ENCODE measurements around the gene CLSTN2.
"Not testable (repeated sequence)": the region's sequence is repeated elsewhere in the genome, so short reads cannot be mapped to it uniquely, and the experiment has no call there.

Gene CLSTN2

DNA sequence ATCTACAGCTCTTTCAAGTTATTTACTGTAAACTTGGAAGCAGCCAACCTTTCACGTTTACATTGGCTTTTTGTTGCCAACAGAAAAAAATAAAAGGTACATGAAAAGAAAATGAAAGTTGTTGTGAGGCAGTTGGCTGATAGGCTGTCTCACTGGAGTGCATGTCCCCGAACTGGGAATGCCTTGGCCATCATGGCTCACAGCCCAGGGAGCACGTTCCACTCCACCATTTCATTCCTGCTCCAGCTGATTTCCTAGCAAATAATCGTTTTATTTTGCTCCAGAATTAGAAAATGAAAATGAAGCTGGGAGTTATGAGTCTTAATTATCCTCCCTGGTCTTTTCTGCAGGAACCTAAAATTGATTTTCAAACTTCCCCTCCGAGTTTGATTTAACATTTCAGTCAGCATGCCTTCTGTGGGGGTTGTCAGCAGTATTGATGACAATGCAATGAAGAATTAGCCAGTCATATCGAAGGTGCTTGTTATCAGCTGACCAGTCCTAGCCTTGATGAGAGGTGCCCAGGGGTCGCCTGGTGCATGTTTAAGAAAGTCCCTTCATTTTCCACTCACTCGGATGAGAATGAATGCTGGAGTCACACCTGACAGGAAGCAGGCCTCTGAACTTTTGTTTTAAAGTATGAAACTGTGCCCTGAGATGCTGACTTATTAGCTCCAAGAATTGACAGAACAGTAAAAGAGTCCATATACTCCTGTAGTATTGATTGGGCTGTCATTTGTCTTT is 449.2 kb downstream of the CLSTN2 start:
- DNase-seq (ENCODE audit: low spot score), result no peak

DNA sequence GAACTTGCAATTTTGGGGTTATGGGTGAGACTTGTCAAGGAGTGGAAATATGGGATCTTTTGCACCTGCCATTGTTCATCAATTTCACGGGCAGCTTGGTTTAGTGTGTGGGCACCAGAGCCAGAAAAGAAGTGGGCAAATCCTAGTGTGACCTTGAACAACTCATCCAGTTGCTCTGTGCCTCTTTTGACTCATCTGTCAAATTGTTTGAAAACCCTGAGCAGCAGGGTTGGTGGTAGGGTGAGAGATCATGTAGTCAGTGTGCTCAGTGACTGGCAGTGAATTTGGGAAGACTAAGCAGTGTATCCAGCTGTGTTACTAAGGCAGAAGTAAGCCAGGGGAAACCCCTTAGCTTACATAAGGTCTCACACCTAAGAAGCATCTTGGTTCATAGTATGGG is 449.9 kb downstream of the CLSTN2 start:
- no peak for DNase-seq (ENCODE audit: low spot score)

DNA sequence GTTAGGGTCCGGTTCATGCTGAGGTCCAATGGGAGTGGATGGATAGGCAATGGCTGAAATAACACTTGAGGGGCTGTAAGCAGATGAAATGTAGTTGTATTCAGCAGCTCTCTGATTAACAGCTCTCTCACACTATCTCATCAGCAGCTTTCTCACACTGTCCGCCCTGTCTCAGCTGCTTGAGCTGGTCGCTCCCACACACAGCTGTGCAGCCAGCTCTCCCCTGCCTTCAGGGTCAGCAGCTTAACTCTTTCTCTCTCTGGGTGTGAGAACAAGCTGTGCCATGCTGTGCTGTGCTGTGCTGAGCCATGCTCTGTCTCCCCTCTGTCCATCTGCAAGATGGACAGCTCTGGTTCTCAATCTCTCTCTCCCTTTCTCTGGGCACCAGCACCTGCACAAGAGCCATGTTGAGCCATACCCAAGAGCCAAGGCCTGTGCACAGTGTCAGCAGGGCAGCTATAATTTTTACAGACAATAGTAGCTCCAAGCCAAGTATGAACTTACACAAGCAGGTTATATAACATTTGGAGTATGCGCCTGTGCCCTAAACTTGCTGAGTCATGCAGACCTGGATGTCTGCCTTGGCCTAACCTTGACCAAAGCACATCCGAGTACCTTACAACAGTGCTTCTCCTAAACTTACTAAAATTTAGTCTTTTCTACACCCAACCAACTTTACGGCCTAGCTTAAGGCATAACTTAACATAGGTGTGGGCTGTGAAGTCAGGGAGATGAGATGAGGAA is 451.5 kb downstream of the CLSTN2 start:
- DNase-seq (ENCODE audit: low spot score), result no peak

DNA sequence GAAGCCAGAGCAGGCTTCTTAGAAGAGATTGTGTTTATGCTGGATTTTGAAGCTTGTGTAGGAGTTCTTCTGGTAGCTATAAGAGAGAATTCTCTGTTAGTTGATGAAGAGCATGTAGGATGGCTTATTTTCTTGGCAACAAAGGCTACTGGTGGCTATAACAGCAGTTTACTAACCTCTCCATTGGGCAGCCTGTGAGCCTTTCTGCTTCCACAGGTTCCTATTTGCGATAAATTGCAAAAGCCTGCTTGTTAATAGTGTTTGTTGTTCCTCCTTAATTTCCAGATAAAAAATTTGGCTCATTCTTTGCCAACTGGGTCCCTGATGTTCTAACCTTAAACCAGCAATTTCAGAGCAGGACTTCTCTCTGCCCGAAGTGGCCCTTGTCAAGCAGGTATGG is 452.3 kb downstream of the CLSTN2 start:
- DNase-seq (ENCODE audit: low spot score), result no peak

DNA sequence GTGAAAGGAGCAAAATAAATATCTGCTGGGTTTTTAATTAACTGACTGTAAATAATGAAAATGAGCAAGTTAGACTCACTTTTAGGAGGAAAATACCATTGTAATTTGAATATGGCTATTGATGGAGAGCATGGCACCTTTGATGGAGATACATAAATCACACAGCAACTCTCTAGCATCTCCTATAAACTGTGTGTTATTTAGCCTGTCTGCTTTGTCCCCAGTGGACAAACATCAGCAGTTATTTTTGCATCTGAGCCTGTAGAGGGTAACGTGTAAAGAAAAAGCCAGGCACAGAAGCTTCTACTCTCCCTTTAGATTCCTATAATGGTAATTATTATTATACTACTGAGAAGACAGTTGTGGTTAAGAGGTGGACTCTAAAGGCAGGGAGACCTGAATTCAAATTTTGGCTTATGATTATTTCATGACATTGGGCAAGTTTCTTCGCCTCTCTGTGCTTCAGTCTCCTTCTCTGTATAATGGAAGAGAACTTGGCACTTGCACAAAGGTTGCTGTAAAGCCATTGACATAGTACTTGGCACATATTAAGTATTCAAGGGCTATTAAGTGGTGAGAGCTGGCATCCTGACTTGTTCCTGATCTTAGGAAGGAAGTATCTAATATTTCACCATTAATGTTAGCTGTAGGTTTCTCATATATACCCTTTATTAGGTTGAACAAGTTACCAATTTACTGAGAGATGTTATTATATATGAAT is 453.4 kb downstream of the CLSTN2 start:
- DNase-seq (ENCODE audit: low spot score), result no peak

DNA sequence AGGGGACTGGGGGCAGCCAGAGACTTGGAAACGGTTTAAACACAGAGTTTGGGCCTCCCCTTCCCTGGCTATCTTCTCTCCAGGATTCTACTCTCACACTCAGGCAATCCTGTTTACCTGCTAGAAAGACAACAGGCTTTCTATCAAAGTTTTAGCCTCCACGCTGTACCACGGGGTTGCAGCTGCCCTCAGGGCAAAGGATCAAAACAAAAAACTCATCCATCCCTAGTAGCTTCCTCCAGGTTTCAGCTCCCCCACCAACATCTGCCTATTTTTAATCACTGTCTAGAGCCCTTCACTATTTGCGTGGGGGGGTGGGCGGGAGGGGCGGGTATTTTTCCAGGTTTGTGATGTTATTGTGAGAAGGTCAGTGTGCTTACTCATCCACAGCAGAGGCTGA is 456.1 kb downstream of the CLSTN2 start:
- no peak for DNase-seq (ENCODE audit: low spot score)

DNA sequence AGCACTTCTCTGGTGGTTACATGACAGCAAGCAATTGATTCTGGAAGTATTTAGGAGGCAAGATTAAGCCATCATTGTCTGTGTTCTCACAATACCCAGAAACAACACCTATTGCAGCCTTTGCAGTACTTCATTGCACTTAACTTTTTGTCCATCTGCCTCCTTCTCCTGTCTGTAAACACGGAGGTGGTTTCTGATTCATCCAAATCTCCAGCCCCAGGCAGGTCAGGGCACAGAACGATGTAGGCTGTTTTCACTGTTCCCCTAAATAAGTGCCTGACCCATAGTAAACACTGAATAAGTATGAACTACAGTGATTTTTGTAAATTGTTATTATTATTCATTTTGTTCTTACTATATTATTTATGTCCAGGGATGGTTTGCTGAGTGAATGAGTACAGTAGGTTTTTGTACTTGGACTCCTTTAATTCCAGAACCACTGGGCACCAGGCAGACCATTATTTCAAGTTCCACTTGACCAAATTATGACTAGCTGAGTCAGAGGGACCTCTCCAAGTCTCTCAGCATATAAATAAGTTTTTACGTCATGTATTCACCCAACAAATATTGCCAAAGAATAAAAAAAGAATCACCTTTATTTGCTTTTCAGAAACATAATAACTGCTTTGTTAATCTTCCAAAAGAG is 459.6 kb downstream of the CLSTN2 start:
- no peak for DNase-seq (ENCODE audit: low spot score)

DNA sequence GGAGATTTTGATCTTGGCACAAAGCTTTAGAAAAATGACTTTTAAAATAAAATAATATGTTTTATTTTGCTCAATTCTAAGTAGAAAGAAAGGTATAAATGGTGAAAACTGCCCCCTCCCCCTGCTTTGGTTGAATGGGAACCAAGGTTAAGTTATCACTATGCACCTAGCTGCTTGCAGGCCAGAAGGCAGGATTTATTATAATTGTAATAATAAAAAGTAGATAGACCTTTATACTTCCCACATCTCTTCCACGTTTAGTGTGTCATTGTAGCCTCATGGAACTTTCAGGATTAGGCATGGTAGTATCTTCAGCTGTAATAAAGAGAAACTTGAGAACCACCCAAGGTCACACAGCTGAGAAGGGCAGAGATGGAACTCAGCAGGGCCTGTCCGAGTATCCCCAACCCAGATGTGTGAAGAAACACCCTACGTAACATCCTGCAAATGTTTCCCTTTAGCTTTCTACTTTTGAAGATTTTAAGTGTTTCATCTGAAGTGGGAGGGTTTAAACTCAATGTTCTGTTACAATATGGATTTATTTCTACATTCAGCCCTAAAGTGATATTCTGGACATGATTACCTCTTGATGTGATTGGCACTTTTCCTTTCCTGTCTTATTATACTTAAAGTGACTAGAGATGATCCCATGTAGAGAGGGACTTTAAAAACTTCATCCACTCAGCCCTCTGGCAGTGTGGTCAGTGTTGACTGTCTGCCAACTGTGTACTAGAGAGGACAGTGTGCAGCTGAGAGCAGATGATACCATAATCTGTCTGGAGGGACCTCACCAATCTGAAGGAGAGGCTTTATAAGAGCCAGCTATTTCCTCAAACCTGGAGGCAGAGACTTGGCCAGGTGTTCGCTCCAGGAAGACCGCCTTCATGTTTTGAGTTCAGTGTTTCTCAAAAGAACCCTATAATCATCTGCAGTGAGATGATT is 460.4 kb downstream of the CLSTN2 start:
- DNase-seq (ENCODE audit: low spot score), result no peak

DNA sequence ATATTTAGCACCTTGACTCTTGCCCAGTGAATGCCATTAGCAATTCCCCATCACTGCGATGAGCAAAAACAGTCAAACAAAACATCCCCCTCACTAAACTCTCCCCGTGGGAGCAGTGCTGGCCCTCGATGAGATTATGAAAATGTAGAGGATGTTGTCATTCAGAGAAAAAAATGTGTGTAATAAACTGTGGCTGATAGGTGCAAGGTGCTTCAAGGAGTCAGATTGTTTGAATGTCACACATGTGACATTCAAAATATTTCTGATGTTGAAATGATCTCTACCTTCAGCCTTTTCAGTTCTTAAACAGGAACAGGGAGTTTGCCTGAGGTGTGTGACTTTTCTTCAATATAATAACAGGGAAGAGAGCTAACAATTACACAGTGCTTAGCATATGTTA is 461.1 kb downstream of the CLSTN2 start:
- no peak for DNase-seq (ENCODE audit: low spot score)

DNA sequence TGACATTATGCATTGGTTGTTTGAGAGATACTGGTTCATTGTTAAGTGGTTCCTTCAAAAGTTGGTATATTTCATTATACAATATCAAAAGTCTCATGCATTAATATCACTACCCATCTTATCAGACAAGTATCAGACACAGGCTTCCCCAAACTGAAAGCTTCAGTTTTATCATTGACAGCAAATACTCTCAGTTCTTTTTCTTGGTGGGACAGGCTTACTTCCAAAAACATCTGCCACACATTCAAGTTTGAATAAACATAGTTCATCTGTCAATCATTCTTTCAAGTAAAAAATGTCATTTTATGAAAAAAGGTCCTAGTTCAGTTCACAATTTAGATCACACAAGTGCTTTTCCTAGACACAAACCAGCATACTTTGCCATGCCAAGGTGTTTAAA is 462.9 kb downstream of the CLSTN2 start:
- no peak for DNase-seq (ENCODE audit: low spot score)

DNA sequence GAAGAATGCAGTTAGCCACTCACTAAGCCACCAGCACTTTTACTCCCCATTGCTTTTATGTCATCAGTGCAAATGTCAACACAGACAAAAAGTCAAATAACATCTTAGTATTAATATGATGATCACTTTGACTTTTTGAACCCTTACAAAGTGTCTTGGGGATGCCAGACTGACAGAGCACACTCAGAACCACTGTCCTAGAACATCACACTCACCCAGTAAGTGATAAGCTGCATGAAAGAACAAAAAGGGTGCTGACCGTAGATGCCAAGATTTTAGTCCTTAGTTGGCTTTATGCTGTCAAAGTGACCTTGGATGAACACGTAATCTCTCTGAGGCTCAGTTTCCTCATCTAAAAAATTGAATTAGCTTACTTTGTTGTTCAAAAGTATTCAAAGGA is 463.4 kb downstream of the CLSTN2 start:
- DNase-seq (ENCODE audit: low spot score), result no peak

DNA sequence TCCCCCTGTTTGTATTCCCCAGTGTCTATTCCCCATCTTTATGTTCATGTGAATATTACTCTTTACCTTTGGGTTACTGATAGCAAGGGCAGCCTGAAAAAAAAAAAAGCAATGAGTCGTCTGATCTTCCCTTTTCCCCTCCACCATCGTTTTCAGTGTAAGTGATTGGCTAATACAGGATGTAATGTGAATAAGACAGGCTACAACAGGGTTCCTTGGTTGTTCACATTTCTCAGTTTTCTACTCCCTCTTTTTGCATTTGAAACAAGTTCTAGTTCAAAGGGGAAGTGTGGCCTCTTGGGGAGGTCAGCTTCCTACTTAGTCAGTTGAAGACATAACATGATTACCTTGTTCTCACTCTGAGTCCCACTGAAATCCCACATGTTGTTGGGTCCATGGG is 464.9 kb downstream of the CLSTN2 start:
- no peak for DNase-seq (ENCODE audit: low spot score)

DNA sequence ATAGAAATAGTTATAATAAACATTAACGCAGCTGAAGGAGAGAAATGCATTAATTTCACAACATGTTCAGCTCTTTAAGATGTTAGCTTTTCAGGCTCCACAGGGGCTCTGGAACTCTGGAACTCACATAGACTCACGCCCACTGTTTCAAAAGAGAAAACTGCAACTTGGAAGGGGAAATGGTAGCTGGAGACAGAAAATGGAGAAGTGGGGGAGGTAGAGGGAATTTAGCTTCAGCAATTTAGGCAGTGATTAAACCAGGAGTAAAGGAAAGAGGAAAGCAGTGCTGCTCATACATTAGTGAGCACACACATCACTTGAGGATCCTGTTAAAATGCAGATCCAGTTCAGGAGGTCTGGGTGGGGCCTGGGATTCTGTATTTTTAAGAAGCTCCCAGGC is 468.1 kb downstream of the CLSTN2 start:
- DNase-seq (ENCODE audit: low spot score), result no peak

DNA sequence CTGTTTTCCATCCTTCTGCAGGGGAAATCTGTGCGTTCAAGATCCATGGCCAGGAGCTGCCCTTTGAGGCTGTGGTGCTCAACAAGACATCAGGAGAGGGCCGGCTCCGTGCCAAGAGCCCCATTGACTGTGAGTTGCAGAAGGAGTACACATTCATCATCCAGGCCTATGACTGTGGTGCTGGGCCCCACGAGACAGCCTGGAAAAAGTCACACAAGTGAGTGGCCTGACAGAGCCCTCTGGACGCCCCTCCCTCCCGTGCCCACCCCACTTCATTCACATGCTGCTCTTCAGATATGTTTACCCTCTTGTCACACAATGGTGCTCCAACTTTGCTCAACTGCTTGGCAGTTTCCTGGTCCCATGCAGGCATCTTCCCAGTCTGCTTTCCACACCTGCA is 468.6 kb downstream of the CLSTN2 start:
- DNase-seq (ENCODE audit: low spot score), result no peak

DNA sequence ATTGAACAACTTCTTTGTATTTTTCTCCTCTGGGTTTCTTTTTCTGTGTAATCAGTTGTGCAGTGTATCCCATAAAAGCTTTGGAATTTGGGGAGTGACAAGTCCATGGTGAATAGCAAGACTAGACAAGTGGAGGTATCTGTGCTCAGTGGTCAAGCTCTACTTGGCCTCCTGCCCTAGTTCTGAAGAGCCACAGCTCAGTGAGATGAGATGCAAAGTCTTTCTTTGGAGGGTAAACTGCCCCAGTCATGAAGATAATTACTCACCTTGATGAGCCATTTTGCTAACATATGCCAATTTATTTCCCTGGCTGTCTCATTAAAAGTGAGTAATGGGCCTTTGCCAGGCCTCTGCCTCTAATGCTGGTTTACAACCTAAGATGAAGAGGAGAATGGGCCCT is 471.7 kb downstream of the CLSTN2 start:
- no peak for DNase-seq (ENCODE audit: low spot score)

DNA sequence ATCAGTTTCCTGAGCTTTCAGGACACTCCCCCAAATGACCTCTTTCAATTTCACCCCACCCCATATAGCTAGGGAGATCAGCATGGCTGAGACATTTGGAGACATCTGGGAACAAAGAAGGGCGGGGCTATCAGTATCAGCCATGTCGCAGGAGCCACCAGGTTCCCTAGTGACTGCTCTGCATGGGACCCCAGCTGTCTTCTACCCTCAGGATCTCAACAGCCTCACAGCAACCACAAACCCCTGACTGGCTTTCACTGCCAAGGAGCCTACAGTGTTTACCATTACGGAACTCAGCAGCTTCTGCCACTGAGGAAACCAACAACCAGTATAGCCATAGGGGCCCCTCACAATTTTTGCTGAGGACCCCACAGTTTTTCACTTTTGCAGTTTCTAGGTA is 473.3 kb downstream of the CLSTN2 start:
- DNase-seq (ENCODE audit: low spot score), result no peak

DNA sequence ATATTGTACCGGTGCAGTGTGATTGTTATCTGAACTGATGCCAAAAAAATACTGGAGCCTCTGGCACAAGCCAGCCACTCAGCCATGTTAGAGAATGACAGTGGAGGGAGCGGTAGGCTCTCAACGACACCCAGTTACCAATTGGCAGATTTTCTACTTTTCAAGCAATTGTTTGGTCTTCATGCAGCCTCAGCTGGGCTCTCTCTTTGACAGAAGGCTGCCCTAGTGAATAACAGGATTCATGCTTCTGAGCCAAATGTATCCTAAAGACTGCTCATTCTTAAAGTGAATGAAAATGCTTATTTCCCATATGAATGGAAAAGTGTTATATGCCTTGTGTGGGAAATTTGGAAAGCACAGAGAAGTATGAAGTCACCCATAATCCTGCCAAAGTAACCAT is 481.7 kb downstream of the CLSTN2 start:
- no peak for DNase-seq (ENCODE audit: low spot score)

DNA sequence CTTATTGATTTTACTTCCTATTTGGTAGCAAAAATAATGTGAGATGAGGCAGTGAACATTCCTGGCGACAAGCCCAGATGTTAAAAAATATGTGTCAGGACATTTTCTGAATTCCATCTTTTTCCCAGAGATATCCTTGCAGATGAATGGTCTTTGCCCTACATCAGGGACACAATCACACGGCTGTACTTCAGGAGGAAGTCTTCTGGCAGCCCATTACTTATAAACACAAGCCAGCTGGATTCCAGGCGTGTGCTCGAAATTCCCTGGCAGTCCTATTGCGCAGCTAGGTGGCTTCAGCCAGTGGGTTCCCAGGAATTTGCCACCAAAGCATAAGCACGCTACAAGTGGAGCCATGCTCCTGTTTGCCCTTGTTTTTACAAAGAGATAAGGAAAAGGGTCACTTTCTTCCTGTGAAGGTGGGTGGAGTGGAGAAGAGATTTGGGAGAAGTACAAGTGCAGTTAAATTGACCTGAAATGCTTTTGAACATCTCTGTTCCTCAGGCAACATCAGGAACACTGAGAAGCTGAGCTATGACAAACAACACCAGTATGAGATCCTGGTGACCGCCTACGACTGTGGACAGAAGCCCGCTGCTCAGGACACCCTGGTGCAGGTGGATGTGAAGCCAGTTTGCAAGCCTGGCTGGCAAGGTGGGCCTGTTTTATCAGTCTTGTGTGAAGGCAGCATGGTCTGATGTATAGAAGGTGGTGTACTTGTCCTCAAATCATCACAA is 485.8 kb downstream of the CLSTN2 start:
- no peak for DNase-seq (ENCODE audit: low spot score)

DNA sequence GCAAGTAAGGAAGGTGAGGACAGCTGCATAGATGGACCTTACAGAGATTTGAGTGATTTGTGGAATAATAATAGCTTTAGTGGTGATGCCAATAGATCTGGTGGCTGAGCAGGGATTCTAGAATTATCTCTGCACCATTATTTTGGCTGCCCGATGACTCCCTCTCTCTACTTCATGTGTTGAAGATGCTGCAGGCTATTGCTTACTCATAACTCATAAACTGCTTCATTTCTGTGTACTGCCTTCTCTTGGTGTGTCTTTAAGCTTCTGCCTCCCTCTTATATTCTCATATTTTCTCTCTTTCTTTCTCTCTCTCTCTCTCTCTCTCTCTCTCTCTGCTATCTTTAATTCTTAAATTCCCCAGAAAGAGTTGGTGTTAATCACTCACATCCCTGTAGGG is 486.9 kb downstream of the CLSTN2 start:
- no peak for DNase-seq (ENCODE audit: low spot score)

DNA sequence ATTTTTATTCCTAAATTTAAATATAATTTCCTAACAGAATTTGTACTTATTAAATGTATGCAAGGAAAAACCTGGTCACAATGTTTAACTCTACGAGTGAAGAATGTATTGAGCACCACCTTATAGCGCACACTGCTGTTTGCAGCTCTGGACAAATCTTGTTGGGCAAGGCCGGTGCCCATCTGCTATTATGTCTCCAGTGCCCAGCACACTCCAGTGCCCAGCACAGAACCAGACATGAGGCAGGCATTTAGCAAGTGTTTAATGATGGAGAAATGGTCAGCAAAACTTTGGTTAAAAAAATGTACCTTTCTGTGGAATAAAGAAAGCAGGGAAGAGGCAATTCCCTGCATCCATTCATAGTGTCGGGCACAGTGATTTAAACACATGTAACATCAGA is 488.2 kb downstream of the CLSTN2 start:
- no peak for DNase-seq (ENCODE audit: low spot score)

DNA sequence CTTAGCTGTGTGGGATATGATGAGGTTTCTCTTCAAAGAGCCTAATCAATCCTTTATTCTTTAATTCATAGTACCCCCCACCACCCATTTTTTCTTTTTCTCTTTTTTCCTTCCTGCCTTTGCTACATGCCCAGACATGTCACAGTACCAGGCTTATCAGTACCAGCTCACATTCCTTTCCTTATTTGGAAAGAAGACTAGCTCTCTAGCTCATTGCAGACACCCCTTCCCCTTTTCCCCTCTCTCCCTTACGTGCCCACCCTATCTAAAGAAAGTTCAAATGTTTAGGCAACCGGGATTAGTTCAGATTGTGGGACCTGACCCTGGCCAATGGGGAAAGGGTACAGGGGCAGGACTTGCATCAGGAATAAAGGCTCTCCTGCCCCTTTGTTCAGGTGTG is 488.6 kb downstream of the CLSTN2 start:
- DNase-seq (ENCODE audit: low spot score), result not testable (repeated sequence)
